Measurements from ENCODE around the gene SLC37A3.

- TF ChIP-seq CTCF (IDR thresholded peaks at IDR 0.05) (no peak), EZH2 (IDR thresholded peaks at IDR 0.05) (no peak), EZH2phosphoT487 (IDR thresholded peaks at IDR 0.05) (no peak)
Measured at GRCh38 chr7:140415361-140415760, 17.0 kb upstream of the SLC37A3 start.
